ENCODE results near the gene RGS3. TPM values are rescaled to one million over a fixed set of nuclear protein-coding genes. Genes with fewer than 3 reads are reported as not detected.

RGS3 gene
- total and polyA plus RNA-seq, 2 of the 13 experiments (the other 11 are each of a cell fraction or from before 2014, with no cell fraction given), result 17.1 to 28.8 TPM

DNA sequence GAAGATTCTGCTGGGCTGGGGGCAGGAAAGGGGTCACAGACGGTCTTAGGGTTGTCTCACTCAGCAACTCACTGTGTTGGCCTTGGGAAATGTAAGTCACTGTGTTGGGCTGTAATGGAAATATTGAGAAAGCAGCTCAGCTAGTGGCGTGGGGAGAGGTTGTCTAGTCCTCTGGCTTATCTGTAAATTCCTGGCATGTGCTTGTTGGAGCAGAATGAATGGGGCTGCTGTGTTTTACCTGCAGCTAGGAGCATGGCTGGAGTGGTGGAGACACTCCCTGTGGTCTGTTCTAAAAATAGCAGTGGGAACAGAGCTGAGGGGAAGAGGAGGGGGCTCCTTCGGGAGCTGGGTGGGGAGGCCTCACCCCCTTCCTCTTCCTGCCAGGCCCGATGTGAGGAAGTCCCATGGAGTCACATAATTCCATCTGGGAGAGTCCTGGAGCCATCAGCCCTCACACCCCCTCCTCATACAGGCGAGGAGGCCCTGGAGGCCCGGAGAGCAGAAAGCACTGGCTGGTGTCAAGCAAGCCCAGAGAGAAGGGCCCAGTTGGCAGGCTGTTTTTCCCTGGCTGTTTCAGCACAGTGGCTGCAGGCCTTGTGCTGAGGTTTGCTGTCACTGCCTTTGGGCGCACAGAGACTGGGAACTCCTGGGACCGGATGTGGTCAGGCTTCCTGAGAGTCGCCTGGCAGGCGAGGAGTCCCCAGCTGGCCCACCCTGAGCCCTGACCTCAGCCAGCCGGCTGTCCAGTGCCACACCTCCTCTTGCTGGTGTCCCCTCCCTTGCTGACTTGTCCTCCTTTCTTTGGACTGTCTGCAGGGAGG is 84.9 kb downstream of the RGS3 start (continued):
- TF ChIP-seq AKNA (CRISPR knock-in tag; IDR thresholded peaks at IDR 0.05; ENCODE audit: borderline replicate concordance) (no peak), RFX1 (IDR thresholded peaks at IDR 0.05) (no peak), NCOR1 (IDR thresholded peaks at IDR 0.05; ENCODE audit: borderline replicate concordance, low read length) (no peak; the same call in 1 of the 2 replicates), ZFY (CRISPR knock-in tag; IDR thresholded peaks at IDR 0.05) (peak; percentile 33; the same call in 1 of the 2 replicates), ZNF780A (CRISPR knock-in tag; IDR thresholded peaks at IDR 0.05) (no peak), SRSF1 (optimal IDR thresholded peaks at IDR 0.05; ENCODE audit: low read depth, low read length) (peak; percentile 50), ZKSCAN1 (IDR thresholded peaks at IDR 0.05; ENCODE audit: low read length) (no peak), ZNF674 (CRISPR knock-in tag; IDR thresholded peaks at IDR 0.05; ENCODE audit: low read depth) (no peak), ZNF207 (IDR thresholded peaks at IDR 0.05; ENCODE audit: borderline replicate concordance) (no peak), CCAR2 (optimal IDR thresholded peaks at IDR 0.05; ENCODE audit: low read depth, low read length) (no peak), ZMYM4 (CRISPR knock-in tag; IDR thresholded peaks at IDR 0.05) (no peak)
- TF ChIP-seq, protein P1, sequence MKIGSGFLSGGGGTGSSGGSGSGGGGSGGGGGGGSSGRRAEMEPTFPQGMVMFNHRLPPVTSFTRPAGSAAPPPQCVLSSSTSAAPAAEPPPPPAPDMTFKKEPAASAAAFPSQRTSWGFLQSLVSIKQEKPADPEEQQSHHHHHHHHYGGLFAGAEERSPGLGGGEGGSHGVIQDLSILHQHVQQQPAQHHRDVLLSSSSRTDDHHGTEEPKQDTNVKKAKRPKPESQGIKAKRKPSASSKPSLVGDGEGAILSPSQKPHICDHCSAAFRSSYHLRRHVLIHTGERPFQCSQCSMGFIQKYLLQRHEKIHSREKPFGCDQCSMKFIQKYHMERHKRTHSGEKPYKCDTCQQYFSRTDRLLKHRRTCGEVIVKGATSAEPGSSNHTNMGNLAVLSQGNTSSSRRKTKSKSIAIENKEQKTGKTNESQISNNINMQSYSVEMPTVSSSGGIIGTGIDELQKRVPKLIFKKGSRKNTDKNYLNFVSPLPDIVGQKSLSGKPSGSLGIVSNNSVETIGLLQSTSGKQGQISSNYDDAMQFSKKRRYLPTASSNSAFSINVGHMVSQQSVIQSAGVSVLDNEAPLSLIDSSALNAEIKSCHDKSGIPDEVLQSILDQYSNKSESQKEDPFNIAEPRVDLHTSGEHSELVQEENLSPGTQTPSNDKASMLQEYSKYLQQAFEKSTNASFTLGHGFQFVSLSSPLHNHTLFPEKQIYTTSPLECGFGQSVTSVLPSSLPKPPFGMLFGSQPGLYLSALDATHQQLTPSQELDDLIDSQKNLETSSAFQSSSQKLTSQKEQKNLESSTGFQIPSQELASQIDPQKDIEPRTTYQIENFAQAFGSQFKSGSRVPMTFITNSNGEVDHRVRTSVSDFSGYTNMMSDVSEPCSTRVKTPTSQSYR (CRISPR knock-in tag; IDR thresholded peaks at IDR 0.05; ENCODE audit: borderline replicate concordance), result peak; percentile 41; the same call in 1 of the 2 replicates
- TF ChIP-seq, protein P2, sequence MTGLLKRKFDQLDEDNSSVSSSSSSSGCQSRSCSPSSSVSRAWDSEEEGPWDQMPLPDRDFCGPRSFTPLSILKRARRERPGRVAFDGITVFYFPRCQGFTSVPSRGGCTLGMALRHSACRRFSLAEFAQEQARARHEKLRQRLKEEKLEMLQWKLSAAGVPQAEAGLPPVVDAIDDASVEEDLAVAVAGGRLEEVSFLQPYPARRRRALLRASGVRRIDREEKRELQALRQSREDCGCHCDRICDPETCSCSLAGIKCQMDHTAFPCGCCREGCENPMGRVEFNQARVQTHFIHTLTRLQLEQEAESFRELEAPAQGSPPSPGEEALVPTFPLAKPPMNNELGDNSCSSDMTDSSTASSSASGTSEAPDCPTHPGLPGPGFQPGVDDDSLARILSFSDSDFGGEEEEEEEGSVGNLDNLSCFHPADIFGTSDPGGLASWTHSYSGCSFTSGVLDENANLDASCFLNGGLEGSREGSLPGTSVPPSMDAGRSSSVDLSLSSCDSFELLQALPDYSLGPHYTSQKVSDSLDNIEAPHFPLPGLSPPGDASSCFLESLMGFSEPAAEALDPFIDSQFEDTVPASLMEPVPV (CRISPR knock-in tag; IDR thresholded peaks at IDR 0.05), result no peak
